AG04450 (cell line): ENCODE results near the gene NACC2. TPM values are rescaled to one million over a fixed set of nuclear protein-coding genes. Genes with fewer than 3 reads are reported as not detected.
"Not testable (repeated sequence)": the region's sequence is repeated elsewhere in the genome, so short reads cannot be mapped to it uniquely, and the experiment has no call there.

Experiments used
- CTCF ChIA-PET: fragments of 300-600, 350-600 bp; formaldehyde crosslinking; extraction: SDS; loops from one replicate; lab custom pipeline; 2022; ENCODE audit warnings: antibody characterized with exemption, inconsistent platforms; lab: Charles Lee
- POLR2A ChIA-PET: fragments of 350-600 bp; formaldehyde crosslinking; extraction: SDS; loops from one replicate; lab custom pipeline; 2021; ENCODE audit warnings: antibody characterized with exemption, inconsistent platforms; lab: Yijun Ruan, JAX
- DNase-seq: peaks from one replicate; pipeline ENCODE4 v3.0.0-alpha.2; 2011; ENCODE audit warnings: low read depth, low spot score
- H3K27ac ChIP-seq: one replicate; pipeline ENCODE4 v1.5.1; 2012; ENCODE audit warnings: low read depth, low read length, control low read depth
- H3K27me3 ChIP-seq: one replicate; pipeline ENCODE4 v1.6.0; 2012; ENCODE audit warnings: low read length; ENCODE audit not compliant: control insufficient read depth, insufficient read depth
- H3K4me3 ChIP-seq: 2 replicates; pipeline ENCODE4 v1.5.1; 2011; ENCODE audit warnings: mild to moderate bottlenecking, low read depth, low read length, control low read depth
- H3K9me3 ChIP-seq: 2 replicates; pipeline ENCODE4 v1.5.1; 2012; ENCODE audit warnings: low read length; ENCODE audit not compliant: control insufficient read depth, insufficient read depth
- CTCF ChIP-seq: IDR thresholded peaks from 2 replicates; pipeline ENCODE4 v1.5.1; 2011; ENCODE audit warnings: low read depth, low read length, control low read depth, inconsistent platforms
- polyA plus RNA-seq: library from polyadenylated mRNA; depleted of rRNA; stranded (reverse); fragments of >200 nt; gene quantifications from 2 replicates; pipeline ENCODE4 v1.2.3, GENCODE V29; 2011

Gene NACC2
- polyA plus RNA-seq, 1 experiment: 11.7 TPM

GRCh38 chr9:136075881-136076678 is 19.0 kb downstream of the NACC2 start:
- ChIA-PET POLR2A (no interaction called here), CTCF (no interaction called here)
- no peak overlapping the region for H3K27ac ChIP-seq
- TF ChIP-seq CTCF: no peak
- no peak for DNase-seq
- peaks cover 9% of the 10 kb centered on the region; the same call in 1 of the 2 replicates for H3K9me3 ChIP-seq
- no peak overlapping the region for H3K4me3 ChIP-seq
- no peaks in the 10 kb centered on the region for H3K27me3 ChIP-seq

GRCh38 chr9:136075134-136075841 is 19.8 kb downstream of the NACC2 start:
- Histone ChIP-seq H3K4me3 (no peak overlapping the region), H3K9me3 (peaks cover 5% of the 10 kb centered on the region; the same call in 1 of the 2 replicates), H3K27ac (no peak overlapping the region), H3K27me3 (no peaks in the 10 kb centered on the region)
- no peak for DNase-seq
- ChIA-PET CTCF (no interaction called here), POLR2A (no interaction called here)
- TF ChIP-seq CTCF: no peak

- DNase-seq: no peak
- Histone ChIP-seq H3K4me3 (no peak overlapping the region), H3K9me3 (peaks cover 5% of the 10 kb centered on the region; the same call in 1 of the 2 replicates), H3K27ac (no peak overlapping the region), H3K27me3 (no peaks in the 10 kb centered on the region)
- CTCF ChIA-PET: interaction anchor here (0.6 kb wide), 1 partner anchor 47 kb away, joined by 6 read pairs; no protein-coding TSS in a partner anchor
- POLR2A ChIA-PET: no interaction called here
- no peak for TF ChIP-seq CTCF
Measured at GRCh38 chr9:136074706-136075105, 20.4 kb downstream of the NACC2 start.

- POLR2A ChIA-PET: no interaction called here
- DNase-seq: no peak
- Histone ChIP-seq H3K9me3 (no peaks in the 10 kb centered on the region; the same call in 1 of the 2 replicates), H3K27ac (no peak overlapping the region), H3K27me3 (no peaks in the 10 kb centered on the region), H3K4me3 (no peak overlapping the region)
- CTCF ChIA-PET: no interaction called here
- TF ChIP-seq CTCF: no peak
Measured at GRCh38 chr9:136062657-136063439, 32.2 kb downstream of the NACC2 start.

- H3K27me3 ChIP-seq, H3K27ac ChIP-seq, DNase-seq, H3K9me3 ChIP-seq, POLR2A ChIA-PET, H3K4me3 ChIP-seq, CTCF ChIA-PET: not testable (repeated sequence)
Measured at GRCh38 chr9:136061916-136062315, 33.2 kb downstream of the NACC2 start.
